Immature natural killer cell (primary cell): ENCODE results near the gene SLC16A12. TPM values are rescaled to one million over a fixed set of nuclear protein-coding genes. Genes with fewer than 3 reads are reported as not detected.
"Not testable (repeated sequence)": the region's sequence is repeated elsewhere in the genome, so short reads cannot be mapped to it uniquely, and the experiment has no call there.

Experiments used
- DNase-seq, 3 donors: peaks; one replicate each; pipeline ENCODE4 v3.0.0; 2022; ENCODE audit warnings: mixed read lengths in 1 of 3
- H3K27ac Mint-ChIP-seq, 6 donors: one replicate each; pipeline ENCODE4 v1.8.0; 2020; ENCODE audit warnings: mixed read lengths in 6 of 6, mild to moderate bottlenecking in 5 of 6, inconsistent platforms in 4 of 6, moderate library complexity in 3 of 6
- H3K27me3 Mint-ChIP-seq, 3 donors: one replicate each; pipeline ENCODE4 v1.8.0; 2020 to 2021; ENCODE audit warnings: low read depth in 3 of 3, mild to moderate bottlenecking in 3 of 3, mixed read lengths in 3 of 3, moderate library complexity in 3 of 3, inconsistent platforms in 1 of 3
- H3K36me3 Mint-ChIP-seq, 3 donors: one replicate each; pipeline ENCODE4 v1.8.0; 2020; ENCODE audit warnings: mixed read lengths in 3 of 3, inconsistent platforms in 2 of 3, mild to moderate bottlenecking in 2 of 3
- H3K4me1 Mint-ChIP-seq, 2 donors: one replicate each; pipeline ENCODE4 v1.8.0; 2020; ENCODE audit warnings: inconsistent platforms in 2 of 2, mild to moderate bottlenecking in 2 of 2, mixed read lengths in 2 of 2, moderate library complexity in 1 of 2
- H3K4me3 Mint-ChIP-seq, 5 donors: one replicate each; pipeline ENCODE4 v1.8.0; 2020; ENCODE audit warnings: mild to moderate bottlenecking in 5 of 5, mixed read lengths in 5 of 5, inconsistent platforms in 3 of 5, moderate library complexity in 3 of 5
- H3K9me3 Mint-ChIP-seq, 6 donors: one replicate each; pipeline ENCODE4 v1.8.0; 2020; ENCODE audit warnings: mild to moderate bottlenecking in 6 of 6, mixed read lengths in 6 of 6, inconsistent platforms in 4 of 6, moderate library complexity in 3 of 6
- polyA plus RNA-seq, 3 donors: library from polyadenylated mRNA; unstranded; fragments of 300-500 nt; fragmentation: Illumina TruSeq; gene quantifications; one replicate each; pipeline ENCODE4 v1.2.3, GENCODE V29; 2021

The SLC16A12 gene
- polyA plus RNA-seq, 3 donors from 2014 or later, result not detected

- H3K27ac Mint-ChIP-seq, result no peak overlapping the region
- H3K4me1 Mint-ChIP-seq, result no peaks in the 10 kb centered on the region
- H3K27me3 Mint-ChIP-seq, result peaks cover 0 to 5% (median 2%) of the 10 kb centered on the region in 3 donors
- H3K36me3 Mint-ChIP-seq, result no peaks in the 10 kb centered on the region
- no peak for DNase-seq
- H3K4me3 Mint-ChIP-seq, result no peak overlapping the region
- H3K9me3 Mint-ChIP-seq, result no peaks in the 10 kb centered on the region
Measured at GRCh38 chr10:89463846-89464537, 71.4 kb downstream of the SLC16A12 start.

GRCh38 chr10:89458784-89459183 is 76.6 kb downstream of the SLC16A12 start:
- H3K36me3 Mint-ChIP-seq, result no peaks in the 10 kb centered on the region
- no peak overlapping the region for H3K4me3 Mint-ChIP-seq
- H3K27me3 Mint-ChIP-seq, result peaks cover 0 to 14% (median 2%) of the 10 kb centered on the region in 3 donors
- no peaks in the 10 kb centered on the region for H3K9me3 Mint-ChIP-seq
- no peak overlapping the region for H3K27ac Mint-ChIP-seq
- no peaks in the 10 kb centered on the region for H3K4me1 Mint-ChIP-seq
- no peak for DNase-seq

GRCh38 chr10:89458291-89458690 is 77.1 kb downstream of the SLC16A12 start:
- DNase-seq, result no peak
- peaks cover 0 to 11% (median 2%) of the 10 kb centered on the region in 3 donors for H3K27me3 Mint-ChIP-seq
- H3K9me3 Mint-ChIP-seq, result no peaks in the 10 kb centered on the region
- no peaks in the 10 kb centered on the region for H3K4me1 Mint-ChIP-seq
- no peak overlapping the region for H3K27ac Mint-ChIP-seq
- no peak overlapping the region for H3K4me3 Mint-ChIP-seq
- no peaks in the 10 kb centered on the region for H3K36me3 Mint-ChIP-seq

GRCh38 chr10:89454561-89455347 is 80.6 kb downstream of the SLC16A12 start:
- H3K27me3 Mint-ChIP-seq, result peaks cover 0 to 9% (median 2%) of the 10 kb centered on the region in 3 donors
- H3K36me3 Mint-ChIP-seq, result no peaks in the 10 kb centered on the region
- no peaks in the 10 kb centered on the region for H3K4me1 Mint-ChIP-seq
- no peak overlapping the region for H3K4me3 Mint-ChIP-seq
- H3K9me3 Mint-ChIP-seq, result no peaks in the 10 kb centered on the region
- DNase-seq, result no peak
- H3K27ac Mint-ChIP-seq, result no peak overlapping the region

- Mint-ChIP-seq H3K4me1 (no peaks in the 10 kb centered on the region), H3K4me3 (no peak overlapping the region), H3K9me3 (no peaks in the 10 kb centered on the region)
Measured at GRCh38 chr10:89452193-89452592, 83.2 kb downstream of the SLC16A12 start.

GRCh38 chr10:89450901-89451300 is 84.5 kb downstream of the SLC16A12 start:
- DNase-seq, result no peak
- Mint-ChIP-seq H3K27me3 (peaks cover 6 to 14% (median 11%) of the 10 kb centered on the region in 3 donors), H3K27ac (no peak overlapping the region), H3K9me3 (no peaks in the 10 kb centered on the region), H3K4me1 (no peaks in the 10 kb centered on the region), H3K4me3 (no peak overlapping the region), H3K36me3 (no peaks in the 10 kb centered on the region)

More at GRCh38 chr10:89452193-89452592, 83.2 kb downstream of the SLC16A12 start:
- no peak for DNase-seq
- H3K27ac Mint-ChIP-seq, result no peak overlapping the region
- no peaks in the 10 kb centered on the region for H3K36me3 Mint-ChIP-seq
- H3K27me3 Mint-ChIP-seq, result peaks cover 4 to 6% (median 5%) of the 10 kb centered on the region in 3 donors

- H3K27ac Mint-ChIP-seq, H3K4me1 Mint-ChIP-seq, DNase-seq, H3K9me3 Mint-ChIP-seq, H3K36me3 Mint-ChIP-seq, H3K4me3 Mint-ChIP-seq: not testable (repeated sequence)
- peaks cover 4 to 24% (median 20%) of the 10 kb centered on the region in 3 donors for H3K27me3 Mint-ChIP-seq
Measured at GRCh38 chr10:89444819-89445218, 90.6 kb downstream of the SLC16A12 start.

- Mint-ChIP-seq H3K27ac (no peak overlapping the region), H3K9me3 (peaks cover 0 to 2% (median 0%) of the 10 kb centered on the region in 6 donors), H3K27me3 (peaks cover 3 to 24% (median 17%) of the 10 kb centered on the region in 3 donors), H3K4me1 (no peaks in the 10 kb centered on the region), H3K4me3 (no peak overlapping the region), H3K36me3 (no peaks in the 10 kb centered on the region)
- DNase-seq, result no peak
Measured at GRCh38 chr10:89442289-89442688, 93.1 kb downstream of the SLC16A12 start.

- Mint-ChIP-seq H3K4me1 (no peaks in the 10 kb centered on the region), H3K27ac (no peak overlapping the region), H3K4me3 (no peak overlapping the region), H3K27me3 (peaks cover 2 to 14% (median 10%) of the 10 kb centered on the region in 3 donors), H3K9me3 (peaks cover 0 to 2% (median 0%) of the 10 kb centered on the region in 6 donors), H3K36me3 (no peaks in the 10 kb centered on the region)
- no peak for DNase-seq
Measured at GRCh38 chr10:89440226-89441009, 95.0 kb downstream of the SLC16A12 start.

GRCh38 chr10:89438525-89438924 is 96.9 kb downstream of the SLC16A12 start:
- Mint-ChIP-seq H3K4me3 (no peak overlapping the region), H3K27ac (no peak overlapping the region), H3K27me3 (peaks cover 5 to 16% (median 14%) of the 10 kb centered on the region in 3 donors), H3K4me1 (no peaks in the 10 kb centered on the region), H3K36me3 (no peaks in the 10 kb centered on the region), H3K9me3 (peaks cover 0 to 2% (median 0%) of the 10 kb centered on the region in 6 donors)
- no peak for DNase-seq

GRCh38 chr10:89431977-89432376 is 103.4 kb downstream of the SLC16A12 start:
- Mint-ChIP-seq H3K27ac (no peak overlapping the region), H3K9me3 (no peaks in the 10 kb centered on the region), H3K4me1 (no peaks in the 10 kb centered on the region), H3K36me3 (no peaks in the 10 kb centered on the region), H3K27me3 (peaks cover 5 to 14% (median 10%) of the 10 kb centered on the region in 3 donors), H3K4me3 (no peak overlapping the region)
- no peak for DNase-seq

- Mint-ChIP-seq H3K27ac (no peak overlapping the region), H3K27me3 (peaks cover 0 to 9% (median 4%) of the 10 kb centered on the region in 3 donors), H3K36me3 (no peaks in the 10 kb centered on the region), H3K4me1 (no peaks in the 10 kb centered on the region), H3K4me3 (no peak overlapping the region), H3K9me3 (no peaks in the 10 kb centered on the region)
- no peak for DNase-seq
Measured at GRCh38 chr10:89428877-89429276, 106.5 kb downstream of the SLC16A12 start.

GRCh38 chr10:89427629-89428028 is 107.8 kb downstream of the SLC16A12 start:
- no peaks in the 10 kb centered on the region for H3K9me3 Mint-ChIP-seq
- no peak overlapping the region for H3K4me3 Mint-ChIP-seq
- no peak overlapping the region for H3K27ac Mint-ChIP-seq
- H3K4me1 Mint-ChIP-seq, result no peaks in the 10 kb centered on the region
- peaks cover 0 to 4% (median 0%) of the 10 kb centered on the region in 3 donors for H3K36me3 Mint-ChIP-seq
- DNase-seq, result no peak
- peaks cover 0 to 7% (median 4%) of the 10 kb centered on the region in 3 donors for H3K27me3 Mint-ChIP-seq
